ENCODE measurements around the gene CEP135.

DNA sequence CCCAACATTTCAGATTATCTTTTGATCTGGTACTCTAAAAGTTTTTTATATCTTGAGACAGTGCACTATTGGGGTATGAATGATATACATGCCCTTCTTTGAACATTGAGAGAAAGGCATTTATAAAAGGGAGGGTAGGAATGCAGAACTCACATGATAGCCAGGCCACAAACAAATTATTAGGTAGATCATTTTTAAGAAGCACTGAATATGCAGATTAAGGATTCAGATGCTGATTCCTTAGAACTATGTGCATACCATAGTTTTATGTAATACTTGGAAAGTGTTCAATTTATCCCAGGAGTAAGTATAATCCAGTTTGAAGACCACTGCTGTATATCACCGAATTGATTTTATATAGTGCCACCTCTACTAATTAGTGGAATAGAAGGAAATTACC is 18.6 kb downstream of the CEP135 start:
- TF ChIP-seq, protein P1, sequence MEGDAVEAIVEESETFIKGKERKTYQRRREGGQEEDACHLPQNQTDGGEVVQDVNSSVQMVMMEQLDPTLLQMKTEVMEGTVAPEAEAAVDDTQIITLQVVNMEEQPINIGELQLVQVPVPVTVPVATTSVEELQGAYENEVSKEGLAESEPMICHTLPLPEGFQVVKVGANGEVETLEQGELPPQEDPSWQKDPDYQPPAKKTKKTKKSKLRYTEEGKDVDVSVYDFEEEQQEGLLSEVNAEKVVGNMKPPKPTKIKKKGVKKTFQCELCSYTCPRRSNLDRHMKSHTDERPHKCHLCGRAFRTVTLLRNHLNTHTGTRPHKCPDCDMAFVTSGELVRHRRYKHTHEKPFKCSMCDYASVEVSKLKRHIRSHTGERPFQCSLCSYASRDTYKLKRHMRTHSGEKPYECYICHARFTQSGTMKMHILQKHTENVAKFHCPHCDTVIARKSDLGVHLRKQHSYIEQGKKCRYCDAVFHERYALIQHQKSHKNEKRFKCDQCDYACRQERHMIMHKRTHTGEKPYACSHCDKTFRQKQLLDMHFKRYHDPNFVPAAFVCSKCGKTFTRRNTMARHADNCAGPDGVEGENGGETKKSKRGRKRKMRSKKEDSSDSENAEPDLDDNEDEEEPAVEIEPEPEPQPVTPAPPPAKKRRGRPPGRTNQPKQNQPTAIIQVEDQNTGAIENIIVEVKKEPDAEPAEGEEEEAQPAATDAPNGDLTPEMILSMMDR (IDR thresholded peaks at IDR 0.05), result no peak
- TF ChIP-seq POLR2A (IDR thresholded peaks at IDR 0.05), result no peak
